HepG2 (cell line): ENCODE results near the gene SIAH2. TPM values are rescaled to one million over a fixed set of nuclear protein-coding genes. Genes with fewer than 3 reads are reported as not detected.

Experiments
- AGO1 ChIP-seq: fragments of 200-400 bp; formaldehyde crosslinking; IDR thresholded peaks from 2 replicates; pipeline ENCODE4 v1.6.1; 2017; ENCODE audit warnings: mild to moderate bottlenecking, low read depth, low read length, moderate library complexity; ENCODE audit not compliant: poor library complexity, severe bottlenecking
- ATF2 ChIP-seq: sonication (generic); formaldehyde crosslinking; IDR thresholded peaks from 2 replicates; pipeline ENCODE4 v1.4.0; 2020; ENCODE audit warnings: missing genetic modification reagents
- ATF7 ChIP-seq, 2 experiments: fragments of 450-650 bp in 1 of 2; sonication (generic) in 1 of 2; formaldehyde crosslinking in 1 of 2; IDR thresholded peaks; 2 replicates each; pipeline versions ENCODE4 v1.4.0 to v1.6.1; 2016 to 2020; ENCODE audit warnings: antibody characterized with exemption in 1 of 2, mild to moderate bottlenecking in 1 of 2, missing genetic modification reagents in 1 of 2
- CBX1 ChIP-seq: IDR thresholded peaks from one replicate; pipeline ENCODE4 v1.6.1; 2016; ENCODE audit warnings: antibody characterized with exemption, low read depth
- CERS6 ChIP-seq: sonication (generic); formaldehyde crosslinking; IDR thresholded peaks from 2 replicates; pipeline ENCODE4 v1.5.0; 2020; ENCODE audit warnings: missing genetic modification reagents
- DNMT1 ChIP-seq: sonication (generic); formaldehyde crosslinking; IDR thresholded peaks from 2 replicates; pipeline ENCODE4 v1.5.1; 2020; ENCODE audit warnings: mild to moderate bottlenecking, missing genetic modification reagents
- KLF12 ChIP-seq: sonication (generic); formaldehyde crosslinking; IDR thresholded peaks from 2 replicates; pipeline ENCODE4 v1.4.0; 2020; ENCODE audit warnings: missing genetic modification reagents, borderline replicate concordance
- MNT ChIP-seq: fragments of 450-650 bp; IDR thresholded peaks from 2 replicates; pipeline ENCODE4 v1.6.1; 2016
- MTF2 ChIP-seq: sonication (generic); formaldehyde crosslinking; IDR thresholded peaks from 2 replicates; pipeline ENCODE4 v1.5.0; 2020; ENCODE audit warnings: missing genetic modification reagents, borderline replicate concordance
- NFKBIZ ChIP-seq: IDR thresholded peaks from 2 replicates; pipeline ENCODE4 v1.6.1; 2018; ENCODE audit warnings: missing genetic modification reagents, missing compliant biosample characterization
- NR2F2 ChIP-seq: IDR thresholded peaks from 2 replicates; pipeline ENCODE4 v1.6.1; 2012; ENCODE audit warnings: low read depth, inconsistent platforms, borderline replicate concordance
- PCBP2 ChIP-seq: fragments of 200-400 bp; formaldehyde crosslinking; optimal IDR thresholded peaks from 2 replicates; pipeline ENCODE3; 2018; ENCODE audit warnings: low read length, low read depth; ENCODE audit not compliant: poor library complexity, severe bottlenecking
- RXRA ChIP-seq: sonication (generic); formaldehyde crosslinking; IDR thresholded peaks from 2 replicates; pipeline ENCODE4 v1.5.1; 2020; ENCODE audit warnings: missing genetic modification reagents
- SAFB2 ChIP-seq: sonication (generic); formaldehyde crosslinking; IDR thresholded peaks from 2 replicates; pipeline ENCODE4 v1.5.1; 2020; ENCODE audit warnings: missing genetic modification reagents, low read depth, mild to moderate bottlenecking, borderline replicate concordance
- TERF1 ChIP-seq: sonication (generic); formaldehyde crosslinking; IDR thresholded peaks from 2 replicates; pipeline ENCODE4 v1.8.0; 2022; ENCODE audit warnings: mild to moderate bottlenecking, missing genetic modification reagents, moderate library complexity
- ZFP37 ChIP-seq: sonication (generic); formaldehyde crosslinking; IDR thresholded peaks from 2 replicates; pipeline ENCODE4 v1.4.0; 2020; ENCODE audit warnings: missing genetic modification reagents, borderline replicate concordance
- ZKSCAN1 ChIP-seq: fragments of 150-350 bp; IDR thresholded peaks from 2 replicates; pipeline ENCODE4 v1.6.1; 2014; ENCODE audit warnings: low read length
- ZMYM4 ChIP-seq: sonication (generic); formaldehyde crosslinking; IDR thresholded peaks from 2 replicates; pipeline ENCODE4 v1.8.1; 2023; ENCODE audit warnings: mild to moderate bottlenecking, missing genetic modification reagents
- ZNF18 ChIP-seq: sonication (generic); formaldehyde crosslinking; IDR thresholded peaks from 2 replicates; pipeline ENCODE4 v1.8.0; 2022; ENCODE audit warnings: mild to moderate bottlenecking, missing genetic modification reagents; ENCODE audit not compliant: insufficient replicate concordance
- ZNF234 ChIP-seq: sonication (generic); formaldehyde crosslinking; conservative IDR thresholded peaks from 2 replicates; pipeline ENCODE4 v1.5.1; 2020; ENCODE audit warnings: mild to moderate bottlenecking, missing genetic modification reagents
- ZNF44 ChIP-seq: sonication (generic); formaldehyde crosslinking; IDR thresholded peaks from 2 replicates; pipeline ENCODE4 v1.5.1; 2020; ENCODE audit warnings: mild to moderate bottlenecking, missing genetic modification reagents
- ZNF781 ChIP-seq: sonication (generic); formaldehyde crosslinking; IDR thresholded peaks from 2 replicates; pipeline ENCODE4 v1.5.1; 2020; ENCODE audit warnings: borderline replicate concordance, mild to moderate bottlenecking, missing genetic modification reagents; ENCODE audit errors: not compliant biosample characterization
- polyA plus RNA-seq, 8 experiments: library from polyadenylated mRNA; depleted of rRNA in 3 of 8; stranded (reverse) in 7 of 8; unstranded in 1 of 8; fragments of >200 nt; fragmentation: Illumina TruSeq in 4 of 8; extraction: Trizol in 4 of 8; gene quantifications; 2 replicates each; pipeline versions ENCODE4 v1.2.1 to v1.2.3, GENCODE V29; 2011 to 2016; ENCODE audit warnings: low read depth in 4 of 8, missing spikeins in 1 of 8, mixed read lengths in 1 of 8; ENCODE audit not compliant: insufficient read depth in 1 of 8
- total RNA-seq, 5 experiments: library from RNA; depleted of rRNA; stranded (reverse); fragments of >200 nt; fragmentation: Illumina TruSeq; extraction: Trizol; gene quantifications; 2 replicates each; pipeline ENCODE4 v1.2.3, GENCODE V29; 2016; ENCODE audit warnings: low read depth in 1 of 5

Gene SIAH2
- total and polyA plus RNA-seq, 2 of the 13 experiments (the other 11 are each of a cell fraction or from before 2014, with no cell fraction given) = 71.8 to 117 TPM

- TF ChIP-seq MNT = no peak
- TF ChIP-seq ZFP37 (CRISPR knock-in tag) = no peak
- peak; percentile 97 for TF ChIP-seq ATF2 (CRISPR knock-in tag)
- TF ChIP-seq ZNF234 (CRISPR knock-in tag) = no peak
- no peak for TF ChIP-seq TERF1 (CRISPR knock-in tag)
- TF ChIP-seq KLF12 (CRISPR knock-in tag) = no peak
- TF ChIP-seq CBX1 = no peak
- TF ChIP-seq PCBP2 = no peak
- peak; percentile 96 for TF ChIP-seq NR2F2
- peak; percentile 76 for TF ChIP-seq ZKSCAN1
- TF ChIP-seq NFKBIZ (CRISPR knock-in tag) = 0 out of 2 replicates have a peak, but pooled peaks have one; percentile 57
- TF ChIP-seq ATF7 (IDR thresholded peaks at IDR 0.05) = peak; percentile 67
- peak; percentile 87; the same call in 1 of the 2 replicates for TF ChIP-seq ATF7 (CRISPR knock-in tag; IDR thresholded peaks at IDR 0.05)
- no peak; the same call in 1 of the 2 replicates for TF ChIP-seq SAFB2
- TF ChIP-seq ZNF44 (CRISPR knock-in tag) = no peak
- TF ChIP-seq RXRA = peak; percentile 97; the same call in 1 of the 2 replicates
- no peak for TF ChIP-seq CERS6
- peak; percentile 83 for TF ChIP-seq ZMYM4 (CRISPR knock-in tag)
- TF ChIP-seq ZNF781 (CRISPR knock-in tag) = no peak
- no peak for TF ChIP-seq MTF2 (CRISPR knock-in tag)
- TF ChIP-seq DNMT1 = no peak
- no peak for TF ChIP-seq AGO1
- no peak for TF ChIP-seq ZNF18 (CRISPR knock-in tag)
Measured at GRCh38 chr3:150736903-150737832, 25.8 kb downstream of the SIAH2 start (continued).
